AG08396 (cell line): ENCODE results near the gene PVALEF.
A peak's percentile ranks its signal among the peaks of the same experiment; 100 is the strongest.
"Not testable (repeated sequence)": the region's sequence is repeated elsewhere in the genome, so short reads cannot be mapped to it uniquely, and the experiment has no call there.

ENCODE experiments used
- DNase-seq: peaks from one replicate; pipeline ENCODE4 v3.0.0; 2012; ENCODE audit warnings: low spot score, mixed read lengths

Gene PVALEF

DNA sequence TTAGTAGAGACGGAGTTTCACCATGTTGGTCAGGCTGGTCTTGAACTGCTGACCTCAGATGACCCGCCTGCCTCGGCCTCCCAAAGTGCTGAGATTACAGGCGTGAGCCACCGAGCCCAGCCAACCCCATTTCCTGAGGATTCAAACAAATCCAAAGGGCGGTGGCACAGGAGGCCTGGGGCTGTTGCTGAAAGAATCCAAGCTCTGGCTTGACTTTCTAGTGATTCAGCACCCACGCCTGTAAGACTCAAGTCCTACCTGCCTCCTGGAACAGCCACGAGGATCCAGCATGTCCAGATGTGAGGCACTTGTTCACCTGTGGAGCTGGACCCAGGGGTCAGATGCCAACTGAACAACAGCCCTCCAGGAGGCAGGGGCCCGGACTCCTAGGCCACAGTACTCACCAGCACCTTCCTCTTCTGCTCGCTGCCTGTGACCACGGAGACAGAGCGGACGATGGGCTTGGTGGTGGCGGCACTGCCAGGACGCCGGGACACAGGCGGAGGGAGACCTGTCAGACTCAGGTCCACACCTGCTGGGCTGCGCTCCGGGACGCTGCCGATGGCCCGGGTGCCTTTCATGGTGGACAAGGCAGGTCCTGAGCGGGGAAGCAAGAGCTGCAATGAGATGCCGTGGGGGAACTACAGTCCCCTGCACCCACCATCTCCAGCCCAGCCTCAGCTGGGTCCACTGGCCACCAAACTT is 54.3 kb downstream of the PVALEF start:
- DNase-seq = no peak

DNA sequence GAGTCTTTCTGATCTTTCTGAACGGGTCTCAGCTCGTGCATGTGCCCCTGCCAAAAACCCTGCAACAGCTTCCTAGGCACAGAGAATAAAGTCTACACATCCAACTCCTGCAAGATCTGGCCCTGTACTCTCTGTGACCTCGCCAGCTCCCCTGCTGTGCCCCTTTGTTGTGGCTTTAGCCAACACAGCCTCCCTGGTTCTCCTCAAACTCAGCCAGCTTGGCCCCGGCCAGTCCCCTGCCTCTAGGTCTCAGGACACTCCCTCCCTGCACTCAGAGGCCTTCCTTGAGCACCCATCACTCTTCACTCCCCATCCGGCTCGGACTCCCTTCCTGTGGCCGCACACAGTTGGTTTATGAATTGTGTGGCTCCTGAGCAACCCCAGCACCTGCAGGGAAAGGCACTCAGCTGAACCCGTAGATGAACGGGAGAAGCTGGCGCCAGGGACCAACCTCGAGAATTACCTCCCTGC is 56.1 kb downstream of the PVALEF start:
- no peak for DNase-seq

DNA sequence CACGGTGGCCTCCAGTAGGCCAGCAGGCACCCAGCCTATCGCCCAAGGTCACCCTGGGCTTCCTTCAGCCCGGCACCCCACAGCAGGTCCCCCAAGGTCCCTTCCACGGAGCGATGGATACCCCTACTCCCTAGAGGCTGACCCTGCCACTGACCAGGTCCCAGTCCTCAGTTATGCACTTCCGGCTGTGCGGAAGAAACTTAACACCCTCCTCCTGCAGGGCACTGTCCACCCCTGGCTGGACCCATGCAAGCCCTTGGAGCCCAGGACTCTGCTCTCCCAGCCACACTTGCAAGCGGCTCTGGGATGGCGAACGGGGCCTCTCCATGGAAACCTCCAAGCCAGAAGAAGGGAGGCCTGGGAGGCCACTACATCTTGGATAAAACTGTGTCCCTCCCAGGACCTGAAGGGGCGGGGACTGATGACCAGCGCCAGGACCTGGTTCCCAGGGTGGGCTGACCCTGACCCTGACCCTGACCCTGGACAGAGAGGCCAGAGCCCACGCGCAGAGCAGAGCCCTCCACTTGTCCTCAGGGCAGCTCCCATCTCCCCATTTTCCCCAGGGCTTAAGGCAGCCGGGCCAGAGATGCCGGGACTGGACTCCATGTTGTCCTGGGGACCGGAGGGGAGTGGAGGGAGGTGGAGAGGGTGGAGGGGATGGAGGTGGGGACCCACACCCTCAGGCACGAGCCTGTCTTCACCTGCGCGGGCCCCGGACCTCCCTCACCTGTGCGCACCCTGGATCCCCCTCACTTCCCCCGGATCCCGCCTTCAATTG is 56.7 kb downstream of the PVALEF start:
- DNase-seq = peak; percentile 44

DNA sequence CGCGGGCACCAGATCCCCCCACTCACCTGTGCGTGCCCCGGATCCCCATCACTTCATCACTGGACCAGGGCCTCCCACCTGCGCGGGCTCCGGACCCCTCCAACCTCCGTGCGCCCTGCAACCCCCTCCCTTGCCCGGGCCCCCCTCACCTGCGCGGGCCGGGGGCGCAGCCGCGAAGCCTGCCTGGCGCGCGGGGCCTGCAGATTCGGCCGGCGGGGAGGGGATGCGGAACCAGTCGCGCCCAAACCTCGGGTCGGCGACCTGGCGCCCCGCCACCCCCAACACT is 57.3 kb downstream of the PVALEF start:
- DNase-seq = no peak

DNA sequence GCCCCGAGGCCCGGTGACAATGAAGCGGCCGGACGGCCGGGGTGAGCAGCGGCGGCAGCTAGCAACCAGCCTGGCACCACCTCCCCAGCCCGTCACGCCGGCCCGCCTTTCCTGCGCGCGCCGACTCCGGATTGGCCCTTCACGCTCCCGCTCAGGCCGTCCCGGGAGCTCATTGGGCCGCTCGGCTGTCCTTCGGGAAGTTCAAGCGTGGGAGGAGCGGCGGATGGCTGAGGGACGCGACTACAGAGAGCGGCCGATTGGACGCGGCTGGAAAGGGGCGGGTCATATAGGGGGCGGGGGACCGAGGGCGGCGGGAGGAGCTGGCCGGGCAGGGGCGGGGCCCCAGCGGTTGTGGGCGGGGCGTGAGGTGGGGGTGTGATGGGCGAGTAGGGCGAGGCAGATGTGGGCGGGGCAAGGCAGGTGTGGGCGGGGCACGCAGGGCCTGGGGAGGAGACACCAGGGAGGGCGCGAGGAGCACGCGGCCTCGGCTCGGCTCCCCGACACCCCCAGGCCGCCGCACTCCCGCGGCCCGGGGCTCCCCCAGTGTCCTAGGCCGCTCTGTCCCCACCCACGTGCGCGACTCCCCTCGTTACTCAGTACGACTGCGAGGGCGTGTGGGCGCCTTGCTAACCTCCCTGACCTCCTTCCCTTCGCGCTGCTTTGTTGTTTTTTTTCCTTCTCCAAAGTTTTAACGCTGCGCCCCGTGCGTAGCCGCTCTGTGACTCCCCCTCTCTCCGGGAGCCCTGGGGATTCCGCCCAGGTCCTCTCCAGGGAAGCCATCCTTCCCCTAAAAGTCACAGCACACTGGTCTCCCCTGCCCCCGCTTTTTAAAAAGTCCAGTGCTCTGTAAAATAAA is 57.8 kb downstream of the PVALEF start, which contains the start of gene CEP131:
TSS of gene CEP131 (minus strand) at position 60 of the 856 bp plus-strand sequence. CDS start 2,909 bp downstream, outside the sequence.
- peak; percentile 100 for DNase-seq

DNA sequence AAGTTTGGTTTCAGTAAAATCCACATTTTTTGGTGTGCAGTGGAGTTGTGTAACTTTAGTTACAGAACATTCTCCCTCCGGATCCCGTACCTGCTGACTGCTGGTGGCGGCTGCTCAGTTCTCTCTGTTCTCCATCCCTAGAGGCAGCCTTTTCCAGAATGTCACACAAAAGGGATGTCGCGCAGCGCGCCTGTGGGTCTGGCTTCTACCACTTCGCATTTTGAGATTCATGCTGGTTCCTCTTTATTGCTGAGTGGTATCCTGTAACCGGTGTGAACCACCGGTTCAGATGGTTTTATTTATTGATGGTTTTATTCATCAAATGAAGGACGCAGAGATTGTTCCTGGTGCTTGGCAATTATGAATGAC is 58.4 kb downstream of the PVALEF start:
- no peak for DNase-seq

DNA sequence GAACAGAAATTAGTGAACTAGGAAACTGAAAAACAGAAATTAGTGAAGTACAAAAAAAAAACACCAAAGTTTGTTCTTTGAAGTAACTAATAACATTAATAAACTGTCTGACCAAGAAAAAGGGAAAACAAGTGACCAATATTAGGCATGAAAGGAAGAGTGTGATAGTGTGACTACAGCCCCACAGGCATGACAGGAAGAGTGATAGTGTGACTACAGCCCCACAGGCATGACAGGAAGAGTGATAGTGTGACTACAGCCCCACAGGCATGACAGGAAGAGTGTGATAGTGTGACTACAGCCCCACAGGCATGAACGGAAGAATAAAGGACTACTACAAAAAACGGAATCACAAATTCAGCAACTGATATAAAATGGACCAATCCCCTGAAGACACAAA is 62.3 kb downstream of the PVALEF start:
- not testable (repeated sequence) for DNase-seq

DNA sequence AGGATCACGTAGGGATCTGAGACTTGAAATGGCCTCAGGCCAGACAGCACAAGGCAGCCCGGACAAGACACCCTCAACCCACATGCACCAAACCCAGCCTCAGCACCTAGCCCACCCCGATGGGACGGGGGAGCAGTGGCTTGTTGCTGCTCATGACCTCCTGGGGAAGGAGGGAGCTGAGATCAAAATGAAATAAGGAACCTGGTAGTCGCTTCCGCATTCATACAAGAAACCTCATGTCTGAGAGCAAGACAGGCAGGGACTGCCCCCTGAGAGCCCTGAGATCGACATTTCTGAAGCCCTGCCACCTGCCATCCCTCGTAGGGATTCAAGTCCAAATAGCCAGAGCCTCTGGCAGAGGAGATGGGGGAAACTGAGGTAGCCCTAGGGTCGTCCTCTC is 63.1 kb downstream of the PVALEF start:
- no peak for DNase-seq

DNA sequence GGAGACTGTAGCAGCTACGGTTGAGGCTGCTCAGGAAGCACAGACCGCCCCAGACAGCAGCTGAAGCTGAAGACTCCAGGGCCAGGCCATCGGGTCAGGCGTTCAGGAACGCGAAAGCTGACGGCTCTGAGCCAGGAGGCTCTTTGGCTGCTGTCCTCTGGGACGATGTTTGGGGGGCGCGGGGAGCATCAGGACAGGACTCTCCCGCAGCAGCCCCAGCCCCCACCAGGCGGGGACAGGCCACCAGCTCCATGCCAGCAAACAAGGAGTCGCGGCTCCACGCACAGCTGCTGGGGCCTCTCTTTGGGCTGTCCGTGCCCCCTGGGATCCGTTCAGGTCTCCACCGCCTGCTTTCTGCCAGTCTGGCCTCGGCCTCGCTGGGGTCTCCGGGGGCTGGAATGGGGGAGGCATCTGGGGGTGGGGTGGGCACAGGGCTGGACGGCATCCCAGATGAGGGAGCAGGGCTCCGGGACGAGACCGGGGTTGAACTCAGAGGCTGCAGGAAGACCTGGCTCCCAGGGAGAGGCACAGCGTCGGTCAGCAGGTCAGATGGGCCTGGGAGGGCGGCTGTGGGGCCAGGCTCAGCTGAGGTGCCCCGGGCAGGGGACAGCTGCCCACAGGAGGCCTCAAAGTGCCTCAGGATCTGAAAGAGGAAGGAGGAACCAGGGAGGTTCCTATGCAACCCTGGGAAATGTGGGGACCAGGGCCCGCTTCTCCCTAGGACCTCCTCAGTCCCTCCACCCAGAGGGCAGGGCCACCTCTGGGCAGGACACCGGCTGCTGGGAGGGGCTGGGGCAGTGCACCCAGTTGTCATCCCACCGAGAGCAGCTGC is 63.7 kb downstream of the PVALEF start:
- no peak for DNase-seq

DNA sequence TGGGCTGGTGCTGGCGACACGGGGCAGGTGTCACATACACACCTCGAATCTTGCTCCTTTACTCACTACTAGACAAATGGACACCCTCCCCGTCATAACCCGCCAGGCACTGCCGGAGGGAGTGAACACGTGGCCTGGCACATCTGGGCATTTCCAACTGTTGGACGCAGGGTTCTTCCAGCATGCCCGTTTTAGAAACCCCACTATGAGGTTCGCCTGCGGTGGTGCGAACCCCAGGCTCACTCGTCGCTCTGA is 64.3 kb downstream of the PVALEF start:
- no peak for DNase-seq

DNA sequence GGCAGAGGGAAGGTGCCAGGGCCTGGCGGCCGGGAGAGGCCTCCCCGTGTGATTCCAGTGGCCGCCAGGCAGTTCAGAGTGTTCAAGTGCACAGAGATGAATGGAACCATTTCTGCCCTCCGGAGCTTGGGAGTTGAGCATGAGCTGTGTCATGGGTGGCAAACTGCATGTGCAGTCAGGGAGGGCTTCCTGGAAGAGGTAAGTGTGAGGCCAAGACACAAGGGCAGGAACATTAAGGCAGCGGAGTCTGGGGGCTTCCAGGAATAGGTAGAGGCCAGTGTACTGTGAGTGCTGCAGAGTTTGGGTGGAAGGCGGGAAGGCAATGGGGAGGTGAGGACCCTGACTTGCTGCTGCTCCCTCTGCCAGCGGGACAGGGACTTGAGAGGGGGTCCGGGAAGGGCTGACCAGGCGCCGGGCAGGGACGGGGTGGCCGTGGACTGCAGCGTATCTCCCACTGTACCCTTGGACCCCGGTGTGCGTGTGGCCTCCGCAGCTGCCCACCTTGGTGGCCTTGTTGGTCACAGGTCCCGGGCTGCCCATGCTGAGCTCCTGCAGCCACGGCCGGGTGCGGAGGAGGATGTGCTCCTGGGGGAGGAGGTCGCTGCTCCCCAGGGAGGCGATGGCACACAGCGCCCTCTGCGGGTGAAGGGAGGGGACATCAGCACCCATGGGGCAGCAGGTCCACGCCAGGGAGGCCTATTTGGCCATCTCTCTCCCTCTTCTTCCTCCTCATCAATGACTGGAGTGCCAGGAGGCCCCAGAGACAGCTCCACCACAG is 64.9 kb downstream of the PVALEF start:
- peak; percentile 60 for DNase-seq

DNA sequence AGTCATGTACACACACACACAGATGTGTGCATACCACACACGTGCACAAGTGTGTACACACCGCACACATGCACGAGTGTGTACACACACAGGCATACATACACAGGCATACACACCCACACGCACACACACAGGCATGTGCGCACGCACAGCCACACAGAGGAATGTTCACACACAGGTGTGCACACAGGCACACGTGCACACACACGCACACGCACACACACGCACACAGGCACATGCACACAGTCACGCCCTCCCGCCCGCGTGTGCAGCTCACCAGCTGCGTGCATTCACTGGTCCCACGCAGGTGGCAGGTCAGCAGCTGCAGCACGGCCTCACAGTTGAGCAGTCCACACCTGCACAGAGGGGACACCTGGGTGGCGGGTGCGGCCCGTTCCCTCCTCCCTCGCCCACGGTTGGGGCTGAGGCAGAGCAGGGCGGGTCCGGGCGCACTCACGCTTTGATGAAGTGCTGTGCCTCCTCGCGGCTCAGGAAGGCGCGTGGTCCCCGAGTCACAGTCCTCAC is 65.9 kb downstream of the PVALEF start:
- DNase-seq = no peak

DNA sequence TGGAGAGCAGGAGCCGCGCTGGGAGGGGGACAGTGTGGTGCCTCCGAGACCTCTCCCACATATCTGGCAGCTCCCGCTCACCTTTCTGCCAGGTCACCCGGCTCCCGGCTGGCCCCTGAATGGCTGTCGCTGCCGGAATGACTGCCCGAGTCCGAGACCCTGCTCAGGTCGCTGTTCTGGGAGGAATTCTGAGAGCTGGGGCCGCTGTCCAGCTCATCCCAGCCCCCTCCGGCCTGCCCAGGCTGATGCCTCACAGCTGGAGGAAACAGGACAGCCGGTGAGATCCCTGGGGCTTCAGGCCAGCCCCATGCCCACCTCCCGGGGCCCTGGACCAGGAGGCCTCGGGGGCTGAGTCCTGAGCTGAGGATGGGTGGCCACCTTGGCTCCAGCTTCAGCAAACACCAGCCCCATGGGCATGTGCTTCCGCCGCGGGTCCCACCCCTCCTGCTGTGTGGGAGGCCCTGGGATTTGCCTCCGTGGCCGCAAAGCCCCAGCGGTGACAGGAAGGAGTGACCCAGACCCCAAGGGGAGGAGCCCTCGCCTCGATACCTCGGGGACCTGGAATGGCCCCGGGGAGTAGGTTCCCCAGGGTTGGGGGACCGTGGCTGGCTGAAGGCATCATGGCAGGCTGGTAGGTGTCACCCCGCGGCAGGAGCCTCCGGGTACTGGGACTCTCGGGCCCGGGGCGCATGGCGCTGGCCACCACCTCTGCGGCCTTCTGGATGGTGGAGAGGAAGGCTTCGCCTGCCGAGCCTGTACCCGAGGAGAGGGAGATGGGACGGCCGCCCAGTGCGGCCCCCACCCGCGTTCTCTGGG is 66.7 kb downstream of the PVALEF start:
- no peak for DNase-seq
